Endothelial cell of umbilical vein (primary cell): ENCODE measurements around the gene PGAP3. TPM values are rescaled to one million over a fixed set of nuclear protein-coding genes. Genes with fewer than 3 reads are reported as not detected.

Source experiments
- BruUV-seq: library from RNA; stranded (reverse); fragments of 400-500 nt; replicated peaks from 2 replicates; lab custom pipeline; 2021; lab: Mats Ljungman, UMichigan
- CTCF ChIA-PET: fragments of 300-600, 350-600 bp; sonication (Branson Sonifier 250); formaldehyde crosslinking; loops from one replicate; lab custom pipeline; 2021; ENCODE audit warnings: antibody characterized with exemption, inconsistent platforms; lab: Charles Lee
- POLR2A ChIA-PET: fragments of 300-600, 350-600 bp; sonication (Branson Sonifier 250); formaldehyde crosslinking; loops from one replicate; lab custom pipeline; 2021; ENCODE audit warnings: antibody characterized with exemption, inconsistent platforms; lab: Charles Lee
- DNase-seq: peaks from one replicate; pipeline ENCODE4 v3.0.0-alpha.2; 2011; ENCODE audit warnings: low read depth, low spot score
- FAIRE-seq: peaks from 2 replicates; lab custom pipeline; 2011; peaks lifted over from hg19 to GRCh38; lab: Jason Lieb, UNC
- H2AFZ ChIP-seq: 2 replicates; pipeline ENCODE4 v1.6.0; 2012; ENCODE audit warnings: low read depth, low read length, control low read depth, inconsistent platforms
- H3K27ac ChIP-seq: 2 replicates; pipeline ENCODE4 v1.5.1; 2011; ENCODE audit warnings: low read depth, mild to moderate bottlenecking, control low read depth, low read length, moderate library complexity; ENCODE audit not compliant: insufficient read depth
- H3K27me3 ChIP-seq, 2 experiments: 2 replicates each; pipeline versions ENCODE4 v1.6.0 to v1.6.1; 2011; ENCODE audit warnings: low read length in 2 of 2, mixed read lengths in 1 of 2; ENCODE audit not compliant: control insufficient read depth in 2 of 2, insufficient read depth in 2 of 2
- H3K36me3 ChIP-seq, 2 experiments: 2 replicates in 1 of 2; 3 replicates in 1 of 2; pipeline ENCODE4 v1.5.1; 2011; ENCODE audit warnings: low read length in 2 of 2, mild to moderate bottlenecking in 1 of 2, moderate library complexity in 1 of 2; ENCODE audit not compliant: control insufficient read depth in 2 of 2, insufficient read depth in 2 of 2; ENCODE audit errors: extremely low read depth in 1 of 2
- H3K4me1 ChIP-seq: 3 replicates; pipeline ENCODE4 v1.5.1; 2011; ENCODE audit warnings: mild to moderate bottlenecking, low read length; ENCODE audit not compliant: control insufficient read depth, insufficient read depth; ENCODE audit errors: extremely low read depth
- H3K4me2 ChIP-seq: 2 replicates; pipeline ENCODE4 v1.6.1; 2011; ENCODE audit warnings: low read length, control low read depth, mixed read lengths; ENCODE audit not compliant: insufficient read depth
- H3K4me3 ChIP-seq, 3 experiments: fragments of 200-600 bp in 1 of 3; sonication (generic), shearing (Covaris generic) in 1 of 3; replicated peaks in 1 of 3; 2 replicates each; pipeline ENCODE4 v1.5.1; 2011 to 2016; ENCODE audit warnings: control low read depth in 3 of 3, low read length in 3 of 3, mild to moderate bottlenecking in 2 of 3, inconsistent platforms in 1 of 3, low read depth in 1 of 3, moderate library complexity in 1 of 3; ENCODE audit not compliant: insufficient read depth in 1 of 3
- H3K79me2 ChIP-seq: 2 replicates; pipeline ENCODE4 v1.6.0; 2012; ENCODE audit warnings: low read length, inconsistent platforms; ENCODE audit not compliant: control insufficient read depth, insufficient read depth
- H3K9ac ChIP-seq: replicated peaks from 2 replicates; pipeline ENCODE3; 2011; ENCODE audit warnings: low read length, control low read depth; ENCODE audit not compliant: insufficient read depth; ENCODE audit errors: extremely low read depth
- H3K9me1 ChIP-seq: replicated peaks from 3 replicates; pipeline ENCODE4 v1.6.0; 2011; ENCODE audit warnings: mild to moderate bottlenecking, low read length; ENCODE audit not compliant: control insufficient read depth, insufficient read depth; ENCODE audit errors: extremely low read depth
- H3K9me3 ChIP-seq: replicated peaks from 2 replicates; pipeline ENCODE4 v1.5.1; 2012; ENCODE audit warnings: low read length, inconsistent platforms; ENCODE audit not compliant: control insufficient read depth, insufficient read depth
- H4K20me1 ChIP-seq: replicated peaks from 2 replicates; pipeline ENCODE3; 2011; ENCODE audit warnings: mild to moderate bottlenecking, low read length; ENCODE audit not compliant: control insufficient read depth, insufficient read depth; ENCODE audit errors: extremely low read depth
- EZH2 ChIP-seq: IDR thresholded peaks from 2 replicates; pipeline ENCODE4 v1.6.1; 2012; ENCODE audit warnings: borderline replicate concordance, low read depth, mild to moderate bottlenecking, moderate library complexity, low read length, inconsistent platforms; ENCODE audit not compliant: severe bottlenecking
- FOS ChIP-seq: IDR thresholded peaks from 2 replicates; pipeline ENCODE4 v1.6.1; 2011; ENCODE audit warnings: mild to moderate bottlenecking, low read length, moderate library complexity, borderline replicate concordance; ENCODE audit not compliant: insufficient read depth
- GATA2 ChIP-seq: IDR thresholded peaks from 2 replicates; pipeline ENCODE4 v1.7.0; 2011; ENCODE audit warnings: low read depth, mild to moderate bottlenecking, moderate library complexity, mixed read lengths, low read length; ENCODE audit not compliant: insufficient read length, insufficient read depth
- JUN ChIP-seq: IDR thresholded peaks from 2 replicates; pipeline ENCODE4 v1.6.1; 2011; ENCODE audit warnings: borderline replicate concordance, low read depth; ENCODE audit not compliant: insufficient read length, insufficient read depth
- MYC ChIP-seq: IDR thresholded peaks from one replicate; pipeline ENCODE4 v1.6.1; 2011; ENCODE audit warnings: mild to moderate bottlenecking, low read depth, low read length
- POLR2A ChIP-seq: IDR thresholded peaks from 2 replicates; pipeline ENCODE4 v1.6.1; 2012; ENCODE audit warnings: low read depth, mild to moderate bottlenecking, control low read depth, low read length
- POLR2AphosphoS5 ChIP-seq: IDR thresholded peaks from 2 replicates; pipeline ENCODE4 v1.6.1; 2012; ENCODE audit warnings: low read depth, mild to moderate bottlenecking, control low read depth, low read length, moderate library complexity; ENCODE audit not compliant: insufficient read depth
- dilution Hi-C: fragments of 300-500 bp; cut with MboI; formaldehyde crosslinking; loops from one replicate; pipeline ENCODE4 v1.15.0; 2019; ENCODE audit warnings: low sequenced_read_pairs; ENCODE audit not compliant: extremely low pct_ligation_motif_present
- intact Hi-C: fragments of 100-400 bp; cut with micrococcal nuclease; formaldehyde crosslinking; loops from one replicate; pipeline ENCODE4 v1.10.0; 2022
- polyA plus RNA-seq, 4 experiments: library from polyadenylated mRNA; depleted of rRNA in 3 of 4; stranded (reverse) in 3 of 4; unstranded in 1 of 4; fragments of >200 nt; gene quantifications; 2 replicates each; pipeline versions ENCODE4 v1.2.1 to v1.2.3, GENCODE V29; 2011 to 2012; ENCODE audit warnings: missing spikeins in 1 of 4
- total RNA-seq: library from RNA; stranded (reverse); gene quantifications from 2 replicates; pipeline ENCODE4 v1.2.3, GENCODE V29; 2021
- TF ChIP-seq, protein P1 (sequence below): IDR thresholded peaks from 2 replicates; pipeline ENCODE4 v1.6.1; 2011; ENCODE audit not compliant: insufficient read depth, insufficient read length
- TF ChIP-seq, protein P2 (sequence below), 2 donors: IDR thresholded peaks; 1 replicate in 1 of 2; 2 replicates in 1 of 2; pipeline ENCODE4 v1.5.1; 2011; ENCODE audit warnings: low read length in 2 of 2, mild to moderate bottlenecking in 2 of 2, moderate library complexity in 2 of 2, control low read depth in 1 of 2, inconsistent platforms in 1 of 2, low read depth in 1 of 2; ENCODE audit not compliant: insufficient read depth in 1 of 2; ENCODE audit errors: extremely low read depth in 1 of 2

The PGAP3 gene
- total and polyA plus RNA-seq, 2 donors (not counting 3 experiments of a cell fraction or from before 2014, with no cell fraction given) = 6.4 to 14.9 TPM

- Histone ChIP-seq H3K4me1 (no peaks in the 10 kb centered on the region), H3K9me3 (no peaks in the 10 kb centered on the region), H2AFZ (no peak overlapping the region), H3K4me2 (no peak overlapping the region), H3K27me3 (peaks cover 0 to 2% of the 10 kb centered on the region in 2 experiments), H4K20me1 (no peaks in the 10 kb centered on the region), H3K9ac (no peak overlapping the region), H3K79me2 (no peaks in the 10 kb centered on the region), H3K27ac (no peak overlapping the region), H3K36me3 (peaks cover 0 to under 1% of the 10 kb centered on the region in 2 experiments), H3K9me1 (no peaks in the 10 kb centered on the region), H3K4me3 (no peak overlapping the region)
- DNase-seq (no peak), FAIRE-seq (no peak)
- intact Hi-C loops = no loop called here
- dilution Hi-C loops = no loop called here
- ChIA-PET POLR2A (interaction anchor here (0.9 kb wide), 1 partner anchor 16 kb away, joined by 3 read pairs; no protein-coding TSS in a partner anchor), CTCF (interaction anchor here (0.8 to 1.0 kb wide), 3 partner anchors 14 to 51 kb away, joined by 3 to 4 read pairs (median 3); partner anchors contain the start of gene PGAP3)
- TF ChIP-seq, protein P1, sequence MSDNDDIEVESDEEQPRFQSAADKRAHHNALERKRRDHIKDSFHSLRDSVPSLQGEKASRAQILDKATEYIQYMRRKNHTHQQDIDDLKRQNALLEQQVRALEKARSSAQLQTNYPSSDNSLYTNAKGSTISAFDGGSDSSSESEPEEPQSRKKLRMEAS = no peak
- TF ChIP-seq, protein P2, sequence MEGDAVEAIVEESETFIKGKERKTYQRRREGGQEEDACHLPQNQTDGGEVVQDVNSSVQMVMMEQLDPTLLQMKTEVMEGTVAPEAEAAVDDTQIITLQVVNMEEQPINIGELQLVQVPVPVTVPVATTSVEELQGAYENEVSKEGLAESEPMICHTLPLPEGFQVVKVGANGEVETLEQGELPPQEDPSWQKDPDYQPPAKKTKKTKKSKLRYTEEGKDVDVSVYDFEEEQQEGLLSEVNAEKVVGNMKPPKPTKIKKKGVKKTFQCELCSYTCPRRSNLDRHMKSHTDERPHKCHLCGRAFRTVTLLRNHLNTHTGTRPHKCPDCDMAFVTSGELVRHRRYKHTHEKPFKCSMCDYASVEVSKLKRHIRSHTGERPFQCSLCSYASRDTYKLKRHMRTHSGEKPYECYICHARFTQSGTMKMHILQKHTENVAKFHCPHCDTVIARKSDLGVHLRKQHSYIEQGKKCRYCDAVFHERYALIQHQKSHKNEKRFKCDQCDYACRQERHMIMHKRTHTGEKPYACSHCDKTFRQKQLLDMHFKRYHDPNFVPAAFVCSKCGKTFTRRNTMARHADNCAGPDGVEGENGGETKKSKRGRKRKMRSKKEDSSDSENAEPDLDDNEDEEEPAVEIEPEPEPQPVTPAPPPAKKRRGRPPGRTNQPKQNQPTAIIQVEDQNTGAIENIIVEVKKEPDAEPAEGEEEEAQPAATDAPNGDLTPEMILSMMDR (IDR thresholded peaks at IDR 0.05; ENCODE audit: extremely low read depth in 1 of 2, insufficient read depth in 1 of 2, low read depth in 1 of 2, low read length in 2 of 2) = no peak
- no peak for TF ChIP-seq GATA2
- no TSS peak for BruUV-seq
These were observed 17.1 kb upstream of the PGAP3 start for GRCh38 chr17:39704821-39705551.

DNA sequence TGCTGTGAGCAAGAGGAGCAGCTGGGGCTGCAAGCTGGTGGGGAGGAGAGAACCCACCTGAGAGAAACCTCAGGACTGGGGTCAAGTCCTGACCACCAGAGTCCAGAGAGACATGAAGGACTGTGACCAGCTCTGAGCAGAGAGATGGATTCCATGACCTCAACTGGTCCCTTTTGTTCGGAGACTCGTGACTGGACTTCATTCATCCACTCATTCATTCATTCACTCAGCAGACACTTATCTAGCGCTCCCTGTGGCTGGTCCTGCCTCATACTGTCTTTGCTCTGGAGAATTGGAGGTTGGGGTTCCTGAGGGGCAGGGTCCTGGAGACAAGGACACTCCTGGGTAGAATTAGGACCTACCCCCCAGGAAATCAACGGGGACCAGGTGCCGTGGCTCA lies 16.1 kb upstream of the PGAP3 start:
- no peaks in the 10 kb centered on the region for H3K36me3 ChIP-seq
- H3K27me3 ChIP-seq = peaks cover 0 to 2% of the 10 kb centered on the region in 2 experiments
- no peak for DNase-seq
- H3K4me2 ChIP-seq = no peak overlapping the region
- no peak overlapping the region for H3K4me3 ChIP-seq
- H3K9me3 ChIP-seq = no peaks in the 10 kb centered on the region
- no peak overlapping the region for H3K27ac ChIP-seq
- dilution Hi-C loops = no loop called here
- CTCF ChIA-PET = no interaction called here
- TF ChIP-seq MYC (no peak), GATA2 (no peak), POLR2A (no peak), EZH2 (no peak), JUN (no peak), FOS (no peak), POLR2AphosphoS5 (no peak)
- TF ChIP-seq, protein P1 = no peak
- TF ChIP-seq, protein P2 (IDR thresholded peaks at IDR 0.05; ENCODE audit: extremely low read depth in 1 of 2, insufficient read depth in 1 of 2, low read depth in 1 of 2, low read length in 2 of 2) = no peak
- no peaks in the 10 kb centered on the region for H3K79me2 ChIP-seq
- intact Hi-C loops = no loop called here
- H4K20me1 ChIP-seq = no peaks in the 10 kb centered on the region
- H3K4me1 ChIP-seq = no peaks in the 10 kb centered on the region
- BruUV-seq = no TSS peak
- FAIRE-seq = no peak
- POLR2A ChIA-PET = no interaction called here
- H2AFZ ChIP-seq = no peak overlapping the region
- no peaks in the 10 kb centered on the region for H3K9me1 ChIP-seq
- H3K9ac ChIP-seq = no peak overlapping the region
